ENCODE data around the gene LTBP4. TPM values are rescaled to one million over a fixed set of nuclear protein-coding genes. Genes with fewer than 3 reads are reported as not detected.

LTBP4 gene
- total RNA-seq, 4 donors from 2014 or later: 134 to 276 (median 196) TPM

DNA sequence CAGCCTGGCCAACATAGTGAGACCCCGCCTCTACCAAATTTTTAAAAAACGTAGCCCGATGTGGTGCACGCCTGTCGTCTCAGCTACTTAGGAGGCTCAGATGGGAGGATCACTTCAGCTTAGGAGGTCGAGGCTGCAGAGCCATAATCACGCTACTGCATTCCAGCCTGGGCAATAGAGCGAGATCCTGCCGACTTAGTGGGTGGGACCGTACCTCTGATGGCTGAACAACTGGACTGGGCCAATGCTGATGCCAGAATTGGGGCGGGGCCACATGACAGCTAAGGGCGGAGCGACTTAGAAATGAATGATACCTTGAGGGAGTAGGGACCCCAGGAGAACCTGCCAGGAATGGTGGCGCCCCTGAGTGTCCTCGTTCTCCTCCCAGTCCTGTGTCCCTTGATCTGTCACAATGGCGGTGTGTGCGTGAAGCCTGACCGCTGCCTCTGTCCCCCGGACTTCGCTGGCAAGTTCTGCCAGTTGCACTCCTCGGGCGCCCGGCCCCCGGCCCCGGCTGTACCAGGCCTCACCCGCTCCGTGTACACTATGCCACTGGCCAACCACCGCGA is 3.6 kb downstream of the LTBP4 start:
- H3K4me1 ChIP-seq: peaks cover 52 to 75% of the 10 kb centered on the region in 2 donors

DNA sequence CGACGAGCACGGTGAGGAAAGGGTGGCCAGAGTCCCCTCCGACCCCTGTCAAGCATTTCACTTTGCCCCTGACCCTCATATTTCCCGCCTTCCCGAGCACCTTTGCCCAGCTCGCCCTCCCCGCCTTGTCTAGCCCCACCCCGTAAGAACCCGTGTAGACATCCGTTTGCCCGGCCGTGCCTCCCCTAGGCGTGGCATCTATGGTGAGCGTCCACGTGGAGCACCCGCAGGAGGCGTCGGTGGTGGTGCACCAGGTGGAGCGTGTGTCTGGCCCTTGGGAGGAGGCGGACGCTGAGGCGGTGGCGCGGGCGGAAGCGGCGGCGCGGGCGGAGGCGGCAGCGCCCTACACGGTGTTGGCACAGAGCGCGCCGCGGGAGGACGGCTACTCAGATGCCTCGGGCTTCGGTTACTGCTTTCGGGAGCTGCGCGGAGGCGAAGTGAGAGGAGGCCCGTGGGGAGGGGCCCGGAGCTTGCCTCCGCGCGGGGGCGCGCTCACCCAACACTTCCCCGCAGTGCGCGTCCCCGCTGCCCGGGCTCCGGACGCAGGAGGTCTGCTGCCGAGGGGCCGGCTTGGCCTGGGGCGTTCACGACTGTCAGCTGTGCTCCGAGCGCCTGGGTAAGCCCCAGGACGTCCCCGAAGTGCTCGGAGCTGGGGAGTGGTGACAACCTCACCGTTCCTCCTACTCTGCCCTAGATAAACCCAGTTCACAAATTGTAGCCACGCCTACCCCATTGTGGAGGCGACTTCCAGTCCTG is 4.2 kb downstream of the LTBP4 start:
- no peaks in the 10 kb centered on the region for H3K9me3 ChIP-seq
- 2 to 20% methylated on average over 8 to 35 of the region's 71 CpGs for WGBS, 2 donors
- TF ChIP-seq, protein P1, sequence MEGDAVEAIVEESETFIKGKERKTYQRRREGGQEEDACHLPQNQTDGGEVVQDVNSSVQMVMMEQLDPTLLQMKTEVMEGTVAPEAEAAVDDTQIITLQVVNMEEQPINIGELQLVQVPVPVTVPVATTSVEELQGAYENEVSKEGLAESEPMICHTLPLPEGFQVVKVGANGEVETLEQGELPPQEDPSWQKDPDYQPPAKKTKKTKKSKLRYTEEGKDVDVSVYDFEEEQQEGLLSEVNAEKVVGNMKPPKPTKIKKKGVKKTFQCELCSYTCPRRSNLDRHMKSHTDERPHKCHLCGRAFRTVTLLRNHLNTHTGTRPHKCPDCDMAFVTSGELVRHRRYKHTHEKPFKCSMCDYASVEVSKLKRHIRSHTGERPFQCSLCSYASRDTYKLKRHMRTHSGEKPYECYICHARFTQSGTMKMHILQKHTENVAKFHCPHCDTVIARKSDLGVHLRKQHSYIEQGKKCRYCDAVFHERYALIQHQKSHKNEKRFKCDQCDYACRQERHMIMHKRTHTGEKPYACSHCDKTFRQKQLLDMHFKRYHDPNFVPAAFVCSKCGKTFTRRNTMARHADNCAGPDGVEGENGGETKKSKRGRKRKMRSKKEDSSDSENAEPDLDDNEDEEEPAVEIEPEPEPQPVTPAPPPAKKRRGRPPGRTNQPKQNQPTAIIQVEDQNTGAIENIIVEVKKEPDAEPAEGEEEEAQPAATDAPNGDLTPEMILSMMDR (IDR thresholded peaks at IDR 0.05): peak in 3 of 6 experiments; percentile 2 to 28 (median 14)
- peak; percentile 4 to 68 for TF ChIP-seq POLR2A (IDR thresholded peaks at IDR 0.05)
- H3K27ac ChIP-seq: peak overlapping the region; percentile 56 to 82 (median 74)
- peaks cover 49 to 73% of the 10 kb centered on the region in 2 donors for H3K4me1 ChIP-seq
- peak; percentile 86 to 87 for DNase-seq
- peak overlapping the region in 2 of 3 donors; percentile 2 to 36 for H3K4me3 ChIP-seq (replicated peaks in 1 of 3)
- no peaks in the 10 kb centered on the region for H3K36me3 ChIP-seq
- intact Hi-C loops (cut with DNase I): no loop called here
- no peaks in the 10 kb centered on the region for H3K27me3 ChIP-seq

More for the DNA sequence above, 3.6 kb downstream of the LTBP4 start:
- TF ChIP-seq, protein P1 (IDR thresholded peaks at IDR 0.05): no peak
- TF ChIP-seq POLR2A (IDR thresholded peaks at IDR 0.05): no peak
- Histone ChIP-seq H3K27me3 (no peaks in the 10 kb centered on the region), H3K36me3 (no peaks in the 10 kb centered on the region), H3K9me3 (no peaks in the 10 kb centered on the region), H3K4me3 (replicated peaks in 1 of 3) (peak overlapping the region in 1 of 3 donors; percentile 36), H3K27ac (peak overlapping the region; percentile 56 to 96 (median 74))
- intact Hi-C loops (cut with DNase I): no loop called here
- 28 to 41% methylated on average over 15 to 16 of the region's 29 CpGs for WGBS, 2 donors
- DNase-seq: no peak

DNA sequence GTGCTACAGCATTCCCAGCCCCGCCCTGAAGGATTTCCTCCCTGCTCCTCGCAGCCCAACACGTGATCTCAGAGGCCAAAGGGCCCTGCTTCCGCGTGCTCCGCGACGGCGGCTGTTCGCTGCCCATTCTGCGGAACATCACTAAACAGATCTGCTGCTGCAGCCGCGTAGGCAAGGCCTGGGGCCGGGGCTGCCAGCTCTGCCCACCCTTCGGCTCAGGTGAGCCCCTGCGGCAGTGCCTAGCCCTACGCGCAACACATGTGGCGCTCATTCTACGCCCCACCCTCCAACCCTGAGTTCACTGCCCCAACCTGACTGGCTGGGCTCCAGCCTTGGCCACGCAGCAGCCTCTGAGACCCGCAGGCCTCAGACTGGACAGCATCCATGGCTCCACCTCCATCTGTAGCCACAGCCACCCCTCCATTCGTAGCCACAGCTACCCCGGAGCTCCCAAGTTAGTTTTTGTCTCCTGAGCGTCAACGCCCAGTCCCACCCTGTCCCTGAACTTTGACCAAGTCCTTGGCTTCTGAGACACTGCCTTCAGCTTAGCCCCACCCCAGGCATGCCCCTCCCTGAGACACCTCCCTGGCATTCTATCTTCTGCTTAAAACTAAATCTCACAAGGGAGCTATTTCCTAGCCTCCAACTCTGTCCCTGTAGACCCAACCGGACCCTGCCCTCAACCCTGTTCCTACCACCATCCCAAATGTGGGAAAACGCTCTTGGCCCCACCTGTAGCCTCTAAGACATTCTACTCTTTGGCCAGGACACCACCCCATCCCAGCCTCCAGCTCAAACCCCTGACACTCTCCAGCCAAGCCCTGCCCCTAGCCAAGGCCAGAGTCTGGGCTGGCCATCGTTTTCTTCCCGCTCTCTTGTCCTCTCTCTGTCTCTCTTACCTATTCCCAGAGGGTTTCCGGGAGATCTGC is 6.4 kb downstream of the LTBP4 start:
- 70 to 75% methylated on average over 25 to 30 of the region's 31 CpGs for WGBS, 2 donors
- Histone ChIP-seq H3K9me3 (no peaks in the 10 kb centered on the region), H3K36me3 (no peaks in the 10 kb centered on the region), H3K27me3 (no peaks in the 10 kb centered on the region), H3K4me3 (replicated peaks in 1 of 3) (no peak overlapping the region), H3K4me1 (peaks cover 34 to 62% of the 10 kb centered on the region in 2 donors), H3K27ac (no peak overlapping the region)
- intact Hi-C loops (cut with DNase I): no loop called here
- no peak for DNase-seq
- TF ChIP-seq, protein P1 (IDR thresholded peaks at IDR 0.05): no peak
- no peak for TF ChIP-seq POLR2A (IDR thresholded peaks at IDR 0.05)

DNA sequence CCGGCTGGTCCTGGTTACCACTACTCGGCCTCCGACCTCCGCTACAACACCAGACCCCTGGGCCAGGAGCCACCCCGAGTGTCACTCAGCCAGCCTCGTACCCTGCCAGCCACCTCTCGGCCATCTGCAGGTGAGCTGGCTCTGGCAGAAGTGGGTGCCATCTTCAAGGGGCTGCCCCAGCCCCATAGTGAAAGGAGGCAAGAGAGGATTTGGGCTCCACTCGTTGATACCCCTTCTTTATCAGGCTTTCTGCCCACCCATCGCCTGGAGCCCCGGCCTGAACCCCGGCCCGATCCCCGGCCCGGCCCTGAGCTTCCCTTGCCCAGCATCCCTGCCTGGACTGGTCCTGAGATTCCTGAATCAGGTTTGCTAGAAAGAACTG is 7.1 kb downstream of the LTBP4 start:
- H3K9me3 ChIP-seq: no peaks in the 10 kb centered on the region
- no peak overlapping the region for H3K4me3 ChIP-seq (replicated peaks in 1 of 3)
- no peak overlapping the region for H3K27ac ChIP-seq
- intact Hi-C loops (cut with DNase I): no loop called here
- WGBS, 2 donors: 91 to 96% methylated on average over 13 of the region's 14 CpGs
- H3K27me3 ChIP-seq: no peaks in the 10 kb centered on the region
- no peak for DNase-seq
- peaks cover 29 to 56% of the 10 kb centered on the region in 2 donors for H3K4me1 ChIP-seq
- TF ChIP-seq, protein P1 (IDR thresholded peaks at IDR 0.05): no peak
- no peak for TF ChIP-seq POLR2A (IDR thresholded peaks at IDR 0.05)
- H3K36me3 ChIP-seq: no peaks in the 10 kb centered on the region
